ENCODE data around the gene KRT24.
"Not testable (repeated sequence)": the region's sequence is repeated elsewhere in the genome, so short reads cannot be mapped to it uniquely, and the experiment has no call there.

Gene KRT24

DNA sequence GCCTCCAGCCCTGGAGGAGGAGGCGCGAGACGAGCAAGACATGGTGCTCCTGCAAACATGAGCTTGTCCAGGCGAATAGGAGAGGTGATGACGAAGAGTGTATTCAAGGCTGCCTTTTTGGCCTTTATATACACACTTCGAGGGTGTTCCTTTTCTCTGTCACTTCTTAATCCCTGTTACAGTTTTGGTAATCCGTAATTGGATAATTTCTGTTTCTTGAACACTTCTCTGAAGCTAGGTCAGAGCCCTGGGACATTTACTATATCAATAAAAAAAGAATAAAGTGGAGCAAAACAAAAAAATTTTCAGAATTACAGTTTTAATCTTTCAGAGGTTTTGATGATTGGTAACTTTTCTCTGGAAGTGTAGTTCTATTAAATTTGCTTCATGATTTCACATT is at the start of gene KRT24:
Gene KRT24, minus strand, starts transcription at position 101 of the 400 bp plus-strand sequence. Its CDS starts 59 bp downstream, at position 42.
- no peak for DNase-seq

DNA sequence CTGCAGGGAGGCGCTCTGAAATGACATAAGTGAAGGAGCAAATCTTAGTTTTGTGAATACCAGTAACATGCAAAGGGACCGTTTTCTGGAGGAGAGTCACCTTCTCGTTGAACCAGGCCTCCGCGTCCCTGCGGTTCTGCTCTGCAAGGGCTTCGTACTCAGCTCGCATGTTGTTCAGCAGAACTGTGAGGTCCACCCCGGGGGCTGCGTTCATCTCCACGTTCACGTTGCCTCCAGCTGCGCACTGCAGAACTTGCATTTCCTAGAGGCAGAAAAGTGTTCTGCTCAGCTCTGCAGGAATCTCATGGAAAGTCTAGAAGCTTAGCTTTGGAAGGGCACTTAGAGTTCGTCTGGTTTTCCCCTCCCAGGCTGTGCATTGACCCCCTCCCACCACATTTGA is 47.5 kb upstream of the KRT24 start:
- no peak for DNase-seq

DNA sequence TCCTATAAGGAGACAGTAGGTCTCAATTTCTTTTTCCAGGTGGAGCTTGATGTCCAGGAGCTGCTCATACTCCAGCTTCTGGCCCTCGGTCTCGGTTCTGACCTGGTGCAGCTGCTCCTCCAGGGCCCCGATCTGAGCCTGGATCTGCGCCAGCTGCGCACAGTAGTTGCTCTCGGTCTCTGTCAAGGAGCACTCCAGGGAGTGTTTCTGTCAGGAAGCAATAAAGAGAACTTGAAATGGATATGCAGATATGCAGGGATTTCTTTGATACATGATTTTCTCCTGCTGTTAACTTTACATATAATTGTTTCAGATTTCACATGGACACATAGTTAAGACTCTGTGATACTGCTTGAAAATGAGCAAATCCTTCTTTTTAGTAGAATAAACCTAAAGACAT is 46.8 kb upstream of the KRT24 start:
- DNase-seq, result no peak

DNA sequence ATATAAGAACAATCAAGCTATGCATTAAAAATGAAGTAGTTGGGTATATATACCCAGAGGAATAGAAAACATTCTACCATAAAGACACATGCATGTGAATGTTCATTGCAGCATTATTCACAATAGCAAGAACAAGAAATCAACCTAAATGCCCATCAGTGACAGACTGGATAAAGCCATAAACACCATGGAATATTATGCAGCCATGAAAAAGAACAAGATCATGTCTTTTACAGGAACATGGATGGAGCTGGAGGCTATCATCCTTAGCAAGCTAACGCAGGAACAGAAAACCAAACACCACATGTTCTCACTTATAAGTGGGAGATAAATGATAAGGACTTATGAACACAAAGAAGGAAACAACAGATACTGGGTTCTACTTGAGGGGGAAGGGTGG is 45.1 kb upstream of the KRT24 start:
- not testable (repeated sequence) for DNase-seq

DNA sequence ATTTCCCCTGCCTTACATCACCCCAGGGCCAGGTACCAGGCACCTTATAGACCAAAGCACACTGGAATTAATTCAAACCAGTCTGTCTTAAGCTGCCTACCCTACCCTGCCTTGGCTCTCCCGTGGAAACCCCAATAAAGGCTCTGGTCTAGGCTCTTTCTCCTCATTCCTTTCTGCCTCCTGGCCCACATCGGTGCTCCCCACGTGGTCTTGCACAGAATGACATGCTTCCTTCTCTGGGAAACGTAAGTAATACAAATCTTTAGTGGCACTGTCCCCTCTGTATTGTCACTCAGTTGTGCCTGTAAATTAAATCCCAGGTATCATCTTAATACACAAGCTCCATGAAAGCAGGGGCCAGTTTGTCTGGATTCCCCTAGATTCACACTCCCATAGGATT is 35.0 kb upstream of the KRT24 start:
- DNase-seq, result no peak

DNA sequence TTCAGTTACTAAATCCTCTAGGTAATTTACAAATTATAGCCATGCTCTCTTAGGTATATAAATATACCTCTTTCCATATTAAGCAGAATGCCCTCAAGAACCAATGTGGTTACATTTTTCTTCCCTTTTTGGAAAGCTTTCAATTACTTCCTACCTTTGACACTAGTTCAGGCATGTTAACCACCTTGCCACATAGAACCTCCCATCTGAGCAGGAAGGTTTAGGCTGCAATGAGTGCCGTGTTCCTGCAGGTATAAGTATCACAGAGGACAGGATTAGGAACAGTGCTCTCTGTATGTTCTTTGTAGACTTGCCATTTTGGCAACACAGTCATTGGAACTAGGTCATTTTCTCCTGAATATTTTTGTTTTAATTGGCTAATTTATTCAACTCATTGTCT is 31.5 kb upstream of the KRT24 start:
- no peak for DNase-seq

DNA sequence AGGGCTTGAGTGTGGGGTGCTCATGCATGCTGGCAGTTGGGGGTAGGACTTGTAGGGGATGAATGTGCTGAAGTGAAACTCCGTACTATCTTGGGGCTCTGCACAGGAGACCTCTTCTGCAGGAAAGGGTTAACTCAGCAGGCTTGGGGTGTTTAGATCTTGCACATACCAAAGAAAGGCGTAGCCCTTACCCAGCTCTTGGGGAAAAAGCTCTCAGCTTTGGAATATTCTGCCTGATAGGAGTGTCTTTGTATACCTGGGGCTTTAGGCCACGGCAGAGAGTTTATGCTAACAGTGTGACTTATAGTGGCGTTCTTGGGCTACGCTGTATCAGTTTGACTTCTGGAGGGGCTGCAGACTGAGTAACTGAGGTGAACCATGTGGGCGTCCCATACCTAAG is 30.5 kb upstream of the KRT24 start:
- DNase-seq, result no peak

DNA sequence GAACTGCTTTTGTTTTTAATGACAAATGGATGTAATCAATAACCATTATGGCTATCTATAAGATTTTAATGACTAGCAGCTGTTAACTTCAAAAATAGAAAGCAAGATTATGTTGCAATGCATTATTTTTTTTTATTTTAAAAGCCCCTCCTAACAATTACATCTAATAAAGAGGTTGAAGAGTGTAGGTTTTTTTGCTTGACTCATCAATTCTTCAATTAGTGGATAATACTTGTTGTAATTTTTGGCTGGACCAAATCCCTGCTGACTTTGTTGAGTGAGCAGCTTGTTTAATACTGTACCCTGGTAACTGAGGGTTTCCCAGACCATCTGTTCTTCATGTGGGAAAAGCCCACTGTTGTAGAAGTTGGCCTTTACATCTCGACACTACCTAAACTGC is 27.4 kb upstream of the KRT24 start:
- no peak for DNase-seq

DNA sequence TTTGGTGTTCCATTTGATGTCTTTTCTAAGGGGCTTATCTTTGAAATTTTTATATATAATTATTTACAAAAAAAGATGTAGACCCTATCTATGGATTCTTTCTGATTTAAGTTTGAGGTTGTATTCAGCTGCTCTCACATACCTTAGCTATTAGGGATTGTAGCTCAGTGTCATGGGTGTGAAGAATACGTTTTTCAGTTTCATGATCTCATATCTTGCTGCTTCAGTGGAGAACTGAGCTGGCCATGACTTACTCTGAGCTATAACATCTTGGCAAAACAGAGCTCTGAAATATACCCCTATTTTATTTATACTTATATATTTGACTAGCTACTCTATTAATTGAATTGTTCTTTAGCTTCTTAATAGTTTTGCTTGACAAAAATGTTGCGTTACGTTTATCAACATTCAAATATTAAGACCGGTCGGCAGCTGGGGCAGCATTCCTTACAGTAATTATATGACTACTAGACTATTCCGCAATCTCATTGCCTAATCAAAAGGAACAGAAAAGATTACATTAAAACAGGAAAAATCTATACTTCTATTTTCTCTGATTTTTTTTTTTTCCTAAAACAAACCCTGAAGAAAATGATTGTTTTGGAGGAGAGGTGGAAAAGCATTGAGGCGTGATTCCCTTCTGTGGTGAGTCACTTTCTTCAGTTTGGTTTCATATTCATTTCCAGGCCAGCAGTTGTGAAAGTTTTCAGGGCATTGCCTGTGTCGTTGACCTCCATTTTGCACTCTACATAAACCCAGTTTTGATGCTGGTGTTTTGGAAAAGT is 24.1 kb upstream of the KRT24 start:
- DNase-seq, result no peak

DNA sequence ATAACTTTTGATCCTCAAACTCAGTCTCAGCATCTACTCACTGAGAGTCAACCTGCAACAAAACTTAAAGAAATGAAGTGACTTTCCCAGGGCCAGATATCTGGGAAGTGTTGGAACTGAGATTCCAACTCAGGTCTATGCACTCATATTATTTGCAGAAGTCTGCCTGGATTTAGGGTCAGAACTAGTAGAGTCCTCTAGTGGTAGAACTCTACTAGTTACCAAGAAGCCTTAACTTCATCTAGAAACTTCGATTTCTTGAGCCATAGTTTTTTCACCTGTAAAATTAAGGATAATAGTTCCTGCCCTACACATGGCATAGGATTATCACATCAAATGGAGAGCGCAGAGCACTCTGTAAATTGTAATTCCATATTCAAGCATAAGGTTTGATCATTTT is 23.4 kb upstream of the KRT24 start:
- DNase-seq, result no peak

DNA sequence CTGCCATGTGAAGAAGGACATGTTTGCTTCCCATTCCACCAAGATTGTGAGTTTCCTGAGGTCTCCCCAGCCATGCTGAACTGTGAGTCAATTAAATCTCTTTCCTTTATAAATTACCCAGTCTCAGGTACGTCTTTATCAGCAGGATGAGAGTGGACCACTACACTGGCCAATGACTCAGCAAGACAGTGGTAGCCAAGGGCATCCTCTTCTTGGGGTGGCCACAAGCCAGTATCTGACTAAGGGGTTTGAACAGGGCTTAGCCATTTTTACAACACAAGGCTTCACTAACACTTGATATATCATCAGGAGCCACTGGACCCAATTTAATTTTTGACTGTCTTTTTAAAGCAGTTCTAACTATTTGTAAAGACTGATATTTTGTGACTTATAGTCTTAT is 21.1 kb upstream of the KRT24 start:
- DNase-seq, result no peak

DNA sequence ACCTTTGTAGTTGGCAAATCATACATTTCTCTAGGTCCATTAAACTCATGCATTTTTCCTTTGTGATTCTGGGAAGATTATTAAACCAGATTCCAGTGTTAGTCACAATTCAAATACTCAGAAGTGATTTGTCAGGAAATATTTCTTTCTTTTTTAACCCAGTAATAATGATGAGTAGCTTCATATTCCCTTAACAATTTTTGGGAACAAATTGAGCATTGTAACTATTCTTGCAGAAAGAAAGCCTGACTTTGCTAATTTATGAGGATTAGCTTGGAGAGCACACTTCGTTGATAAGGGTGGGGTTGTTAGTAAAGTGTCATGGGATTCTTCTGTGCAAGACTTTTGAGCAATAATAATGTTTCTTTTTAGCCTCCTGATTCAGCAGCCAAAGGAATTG is 18.7 kb upstream of the KRT24 start:
- no peak for DNase-seq

DNA sequence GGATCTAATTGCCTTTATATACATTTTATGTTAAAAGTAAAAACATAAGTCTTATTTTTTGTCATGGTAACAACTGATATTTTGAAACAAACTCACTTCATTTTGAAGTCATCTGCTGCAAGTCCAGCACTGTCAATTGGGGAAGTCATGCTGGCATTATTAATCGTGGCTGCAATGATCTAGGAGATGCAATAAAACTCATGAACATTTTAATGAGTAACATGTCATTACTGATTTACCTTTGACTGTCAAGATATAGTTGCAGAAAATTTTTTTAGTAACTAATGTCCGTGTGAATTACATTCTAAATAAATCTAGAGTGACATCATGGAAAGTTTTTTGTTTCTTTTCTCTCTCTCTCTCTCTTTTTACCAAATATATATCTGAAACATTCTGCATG is 17.3 kb upstream of the KRT24 start:
- DNase-seq, result no peak

DNA sequence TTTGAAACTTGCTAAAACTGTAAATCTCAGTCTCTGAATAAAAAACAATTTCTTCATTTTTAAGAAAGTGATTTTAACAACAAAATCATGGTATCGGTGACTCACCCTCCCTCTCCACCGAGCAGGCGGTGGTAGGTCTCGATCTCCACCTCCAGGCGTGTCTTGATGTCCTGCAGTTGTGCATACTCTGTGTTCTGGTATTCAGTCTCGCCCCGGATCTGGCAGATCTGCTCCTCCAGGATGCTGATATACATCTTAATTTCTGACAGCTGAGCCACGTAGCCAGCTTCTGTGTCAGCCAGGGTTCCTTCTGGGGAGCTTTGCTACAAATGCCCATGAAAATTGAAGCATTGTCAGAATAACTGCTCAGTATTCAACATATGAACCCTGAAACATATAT is 15.4 kb upstream of the KRT24 start:
- DNase-seq, result no peak

DNA sequence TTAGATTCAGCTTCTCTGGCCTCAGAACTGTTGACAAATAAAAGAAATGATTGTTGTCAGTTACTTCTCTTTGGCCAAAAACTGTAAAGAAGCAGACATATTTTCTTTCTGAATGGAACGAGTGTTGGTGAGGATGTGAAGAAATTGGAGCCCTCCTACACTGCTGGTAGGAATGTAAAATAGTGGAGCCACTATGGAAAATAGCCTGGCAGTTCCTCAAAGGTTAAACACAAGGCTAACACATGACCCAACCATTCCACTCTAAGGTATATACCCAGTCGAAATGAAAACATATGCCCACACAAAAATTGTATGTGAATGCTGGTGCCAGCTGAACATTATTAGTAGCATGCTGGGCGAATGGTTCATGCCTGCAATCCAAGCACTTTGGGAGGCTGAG is 14.2 kb upstream of the KRT24 start:
- no peak for DNase-seq

DNA sequence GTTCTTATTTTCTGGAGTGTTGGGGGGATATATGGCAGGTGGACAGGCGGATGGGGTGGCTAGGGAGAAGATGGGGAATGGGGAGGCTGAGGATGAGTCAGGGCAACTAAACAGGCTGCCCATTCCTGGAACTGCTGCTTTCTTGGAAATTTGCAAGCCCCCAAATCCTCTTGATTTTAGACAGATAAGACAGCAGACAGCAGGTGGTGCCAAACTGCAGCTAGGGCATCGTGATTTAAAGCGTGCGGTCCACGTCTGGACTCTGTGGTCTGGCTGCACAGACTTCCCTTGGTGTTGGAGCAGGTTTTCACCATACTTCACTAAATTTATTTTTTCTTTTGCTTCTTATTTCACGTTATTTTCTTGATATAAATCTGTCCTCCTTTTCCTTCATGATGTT is 10.9 kb upstream of the KRT24 start:
- DNase-seq, result no peak

DNA sequence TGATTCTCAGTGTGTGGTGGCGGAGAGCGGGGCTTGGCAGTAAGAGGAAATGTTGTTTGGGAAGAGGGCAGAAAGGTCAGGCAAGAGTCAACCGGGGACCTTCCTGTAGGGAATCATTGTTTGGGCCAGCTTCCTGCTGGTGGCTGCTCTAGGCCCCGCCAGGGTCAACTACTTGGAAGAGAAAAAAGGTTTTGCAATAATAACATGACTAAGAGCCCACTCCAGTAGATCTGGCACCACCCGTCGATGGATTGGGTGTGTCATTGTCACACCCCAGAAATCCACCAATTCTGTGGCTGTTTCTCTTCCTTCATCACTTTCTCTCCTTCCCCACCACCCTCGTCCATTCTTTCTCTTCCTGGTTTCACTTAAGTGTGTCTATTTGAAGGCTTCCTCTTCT is 4.2 kb upstream of the KRT24 start:
- DNase-seq, result no peak

DNA sequence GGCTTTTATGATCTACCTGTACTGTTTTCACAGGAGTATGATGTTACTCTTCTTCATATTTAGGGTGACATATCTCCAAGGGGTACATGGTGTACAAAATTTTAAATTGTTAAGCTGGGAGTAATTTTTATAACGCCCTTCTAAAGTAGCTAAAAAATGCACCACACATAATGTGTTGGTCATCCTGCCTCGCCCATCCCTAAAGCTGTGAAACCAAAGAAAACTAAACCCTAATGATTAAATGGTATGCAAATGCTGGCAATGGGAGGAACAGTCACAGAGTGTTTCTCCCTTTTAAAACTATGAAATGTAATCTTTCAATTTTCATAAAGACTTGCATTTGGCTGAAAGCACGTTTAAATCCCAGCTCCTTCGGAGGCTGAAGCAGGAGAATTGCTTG is 2.0 kb upstream of the KRT24 start:
- DNase-seq, result no peak

DNA sequence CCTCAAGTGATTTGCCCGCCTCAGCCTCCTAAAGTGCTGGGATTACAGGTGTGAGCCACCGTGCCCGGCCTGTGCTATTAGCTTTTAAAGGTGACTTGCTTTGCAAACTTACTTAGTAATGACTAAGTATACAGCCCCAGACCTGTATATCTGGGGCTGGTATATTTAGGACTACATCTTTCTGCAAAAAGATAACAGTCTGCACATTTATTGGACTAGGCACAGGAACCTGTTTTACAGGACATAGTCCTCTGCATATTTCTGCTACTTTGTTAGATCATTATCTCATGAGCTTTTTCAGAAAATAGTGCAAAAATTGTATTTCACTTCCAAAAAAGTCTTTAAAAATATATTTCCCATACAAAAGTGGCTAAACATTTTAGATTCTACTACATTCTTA is 1.3 kb downstream of the KRT24 start:
- DNase-seq, result no peak

DNA sequence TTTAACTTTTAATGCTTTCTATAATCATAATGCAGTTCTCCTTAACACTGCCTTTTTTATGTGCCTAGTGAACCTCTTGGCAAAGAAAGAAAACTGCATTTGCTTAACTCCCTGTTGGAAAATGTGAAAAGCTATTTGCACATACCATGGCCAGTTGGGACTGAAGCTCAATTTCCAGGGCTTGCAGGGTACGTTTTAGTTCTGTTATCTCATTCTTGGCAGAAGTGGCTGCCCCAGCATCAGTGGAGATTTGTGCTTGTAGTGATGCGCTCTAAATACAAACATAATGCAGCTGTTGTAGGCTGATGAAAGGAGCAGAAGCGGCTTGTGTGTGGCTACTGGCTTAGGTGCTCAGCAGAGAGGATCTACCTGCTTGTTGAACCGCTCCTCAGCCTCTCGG is 3.7 kb downstream of the KRT24 start:
- DNase-seq, result no peak

DNA sequence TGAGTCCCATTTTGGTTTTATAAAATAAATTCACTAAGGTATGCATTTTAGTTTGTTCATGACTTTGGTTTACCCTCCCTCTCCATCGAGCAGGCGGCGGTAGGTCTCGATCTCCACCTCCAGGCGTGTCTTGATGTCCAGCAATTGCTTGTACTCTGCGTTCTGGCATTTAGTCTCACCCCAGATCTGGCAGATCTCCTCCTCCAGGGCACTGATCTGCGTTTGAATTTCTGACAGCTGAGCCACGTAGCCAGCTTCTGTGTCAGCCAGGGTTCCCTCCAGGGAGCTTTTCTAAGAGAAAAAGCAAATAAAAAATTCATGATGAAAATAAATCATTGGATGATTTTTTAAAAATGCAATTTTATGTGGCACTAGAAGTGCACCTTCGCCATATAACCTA is 4.2 kb downstream of the KRT24 start:
- no peak for DNase-seq

DNA sequence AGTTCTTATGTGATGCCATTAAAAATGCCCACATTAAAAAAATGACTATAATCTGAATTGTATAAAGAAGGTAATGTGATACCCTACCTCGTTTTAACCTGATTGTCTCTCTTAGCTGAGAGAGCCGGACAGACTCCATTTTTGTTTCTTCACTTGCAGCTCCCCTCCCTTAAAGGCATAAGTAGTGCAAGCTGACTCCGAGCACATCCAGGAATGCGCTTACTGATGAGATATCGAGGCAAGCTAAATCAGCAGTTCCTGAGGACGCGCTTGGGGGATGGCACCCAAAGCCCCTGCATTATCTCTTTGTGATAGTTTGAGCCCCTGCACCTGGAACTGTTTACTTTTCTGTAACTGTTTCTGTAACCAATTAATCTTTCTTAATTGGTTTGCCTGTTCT is 6.3 kb downstream of the KRT24 start:
- no peak for DNase-seq

DNA sequence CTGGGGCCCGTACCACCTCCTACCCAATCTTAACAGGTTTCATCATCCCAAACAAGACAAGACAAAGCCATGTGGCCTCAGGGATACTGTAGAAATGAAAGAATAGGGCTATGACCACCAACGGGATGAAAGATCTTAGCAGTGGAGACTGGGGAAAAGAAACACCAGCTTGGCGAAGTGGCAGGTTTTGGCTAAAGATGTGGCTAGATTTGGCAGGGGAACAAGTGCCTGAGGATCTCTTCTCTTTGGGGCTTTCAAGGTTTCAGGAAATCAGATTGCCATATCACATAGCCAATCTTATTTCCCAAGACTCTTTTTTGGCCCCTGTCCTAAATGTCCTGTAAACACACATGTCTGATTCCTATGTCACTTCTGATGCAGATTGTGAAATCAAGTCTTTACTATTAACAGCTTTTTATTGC is 6.9 kb downstream of the KRT24 start:
- DNase-seq, result no peak

DNA sequence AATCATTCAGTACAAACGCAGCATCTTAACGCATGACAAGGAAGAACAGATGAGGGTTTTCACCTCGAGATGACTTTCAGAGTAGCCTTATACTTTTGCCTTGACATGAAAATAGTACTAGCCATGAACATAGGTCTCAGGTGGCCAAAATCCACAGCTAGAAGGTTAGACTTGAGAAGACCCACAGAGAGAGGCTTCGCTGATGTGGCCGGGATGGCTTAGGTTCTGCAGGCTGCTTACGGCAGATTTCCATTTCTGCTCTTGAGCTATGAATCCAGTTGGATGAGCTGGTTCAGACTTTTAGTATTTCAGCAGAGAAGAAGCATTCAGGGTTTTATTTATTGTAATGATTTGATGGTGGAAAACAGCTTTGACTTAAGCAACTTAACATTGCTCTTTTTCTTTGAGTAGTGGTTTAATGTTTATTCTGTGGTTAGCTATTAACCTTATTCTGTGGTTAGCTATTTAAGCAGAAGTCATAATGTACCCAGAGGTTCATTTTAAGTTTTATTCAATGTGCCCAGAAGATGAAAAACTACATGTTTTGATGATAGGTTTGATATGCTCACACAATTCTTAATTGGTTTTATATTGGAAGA is 7.6 kb downstream of the KRT24 start:
- no peak for DNase-seq

DNA sequence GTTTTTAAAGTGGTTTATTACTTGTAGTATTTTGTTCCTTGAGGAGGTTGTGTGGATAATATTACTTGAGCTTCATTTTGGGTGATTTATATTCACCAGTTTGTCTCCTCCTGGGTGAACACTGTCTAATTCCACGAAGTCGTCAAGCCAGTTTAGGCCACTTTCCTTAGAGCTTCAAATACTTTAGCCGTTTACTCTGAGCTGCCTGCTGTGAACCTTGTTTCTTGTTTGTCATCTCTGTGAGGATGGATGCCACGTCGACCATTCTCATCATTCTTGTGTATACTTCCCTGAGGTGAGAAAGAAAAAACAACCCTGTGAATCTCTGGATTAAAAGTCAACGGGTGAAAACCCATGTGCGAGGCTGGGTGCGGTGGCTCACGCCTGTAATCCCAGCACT is 9.0 kb downstream of the KRT24 start:
- no peak for DNase-seq

Data from NCI-H1048 (cell line).